HK-2 (cell line): ENCODE results near the gene YEATS2.
"Not testable (repeated sequence)": the region's sequence is repeated elsewhere in the genome, so short reads cannot be mapped to it uniquely, and the experiment has no call there.

ENCODE experiments used
- DNase-seq: peaks from one replicate; pipeline ENCODE4 v3.0.0-alpha.2; 2018; ENCODE audit not compliant: unreplicated experiment

The YEATS2 gene

DNA sequence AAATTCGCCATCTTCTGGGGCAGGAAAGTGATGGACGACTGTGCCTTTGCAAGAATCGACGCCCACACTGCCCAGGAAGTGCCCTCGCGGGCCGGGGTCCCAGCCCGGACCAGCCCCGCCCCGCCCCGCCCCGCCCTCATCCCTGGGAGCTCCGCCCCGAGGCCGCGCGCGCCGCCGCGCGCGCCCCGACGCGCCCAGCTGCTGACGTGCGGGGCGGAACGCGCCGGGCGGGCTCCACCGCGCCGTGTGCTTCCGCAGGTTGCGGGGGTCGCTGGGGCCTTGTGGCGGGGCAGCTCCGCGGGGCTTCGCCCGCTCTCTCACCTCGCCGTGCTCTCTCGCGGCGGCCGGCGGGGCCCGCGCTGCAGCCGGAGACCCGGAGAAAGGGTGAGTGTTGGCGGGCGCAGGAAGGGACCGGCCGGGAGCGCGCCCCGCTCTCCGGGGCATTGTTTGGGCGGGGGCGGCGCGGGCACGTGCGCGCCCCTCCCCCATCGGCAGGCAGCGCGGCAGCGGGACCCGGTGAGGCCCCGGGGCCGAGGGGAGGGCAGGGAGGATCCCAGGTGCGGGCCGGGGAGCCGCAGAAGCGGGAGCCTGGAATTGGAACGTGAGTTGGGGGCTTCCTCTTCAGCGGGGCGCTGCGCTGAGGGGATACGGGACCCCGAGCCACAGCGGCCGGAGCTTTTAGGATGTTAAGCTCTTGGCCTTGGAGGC, at the start of gene YEATS2:
Gene YEATS2 (plus strand): TSS at position 188 of the 708 bp plus-strand sequence. CDS start 17,366 bp downstream, outside the sequence.
- DNase-seq: peak; percentile 83

- DNase-seq: no peak
These were observed 47.0 kb upstream of the YEATS2 start for GRCh38 chr3:183650554-183650953.

- peak; percentile 5 for DNase-seq
These were observed 44.2 kb upstream of the YEATS2 start for GRCh38 chr3:183653209-183654064.

GRCh38 chr3:183654727-183655126, 42.9 kb upstream of the YEATS2 start:
- no peak for DNase-seq

DNA sequence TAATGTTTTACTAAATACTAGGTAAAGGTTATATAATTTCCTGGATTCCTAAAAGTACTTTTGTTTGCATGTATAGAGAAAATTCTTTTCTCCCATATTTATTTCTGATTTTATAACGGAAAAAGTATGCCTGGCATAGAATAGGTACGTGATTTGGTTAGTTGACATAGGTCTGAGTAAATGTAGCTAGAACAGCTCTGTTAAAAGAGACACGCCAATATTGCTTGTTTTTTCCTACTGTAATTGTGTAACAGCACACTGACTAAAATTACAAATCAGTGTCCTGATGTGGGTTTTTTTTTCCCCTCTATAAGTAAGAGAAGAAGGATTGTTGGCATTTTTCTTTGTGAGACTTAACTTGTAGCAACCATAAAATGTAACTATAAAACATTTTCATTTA, 35.5 kb upstream of the YEATS2 start:
- no peak for DNase-seq

GRCh38 chr3:183664913-183665381, 32.6 kb upstream of the YEATS2 start:
- DNase-seq: no peak

GRCh38 chr3:183680061-183680460, 17.5 kb upstream of the YEATS2 start:
- DNase-seq: no peak

GRCh38 chr3:183687705-183688104, 9.9 kb upstream of the YEATS2 start:
- DNase-seq: no peak

DNA sequence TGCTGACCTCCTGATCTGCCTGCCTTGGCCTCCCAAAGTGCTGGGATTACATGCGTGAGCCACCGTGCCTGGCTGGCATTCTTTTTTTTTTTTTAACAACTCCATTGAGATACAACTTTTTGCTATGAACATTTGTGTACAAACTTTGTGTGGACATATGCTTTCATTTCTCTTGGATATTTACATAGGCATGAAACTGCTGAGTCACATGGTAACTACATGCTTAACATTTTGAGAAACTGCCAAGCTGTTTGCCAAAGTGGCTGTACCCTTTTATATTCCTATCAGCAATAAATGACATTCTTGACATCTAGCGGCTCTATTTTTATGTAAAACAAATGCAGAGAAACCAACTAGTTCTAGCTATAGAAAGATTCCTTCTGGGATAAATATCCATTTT, 8.7 kb upstream of the YEATS2 start:
- DNase-seq: no peak

DNA sequence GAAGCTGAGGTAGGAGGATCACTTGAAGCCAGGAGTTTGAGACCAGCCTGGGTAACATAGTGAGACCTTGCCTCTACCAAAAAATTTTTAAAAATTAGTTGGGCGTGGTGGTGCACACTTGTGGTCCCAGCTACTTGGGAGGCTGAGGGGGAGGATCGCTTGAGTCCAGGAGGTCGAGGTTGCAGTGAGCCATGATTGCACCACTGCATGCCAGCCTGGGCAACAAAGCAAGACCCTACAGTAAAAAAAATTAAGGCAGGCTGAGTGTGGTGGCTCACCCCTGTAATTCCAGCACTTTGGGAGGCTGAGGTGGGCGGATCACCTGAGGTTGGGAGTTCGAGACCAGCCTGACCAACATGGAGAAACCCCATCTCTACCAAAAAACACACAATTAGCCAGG, 8.0 kb upstream of the YEATS2 start:
- DNase-seq: not testable (repeated sequence)

- DNase-seq: no peak
These were observed 7.1 kb upstream of the YEATS2 start for GRCh38 chr3:183690402-183690995.

GRCh38 chr3:183692436-183692835, 5.2 kb upstream of the YEATS2 start:
- DNase-seq: no peak

DNA sequence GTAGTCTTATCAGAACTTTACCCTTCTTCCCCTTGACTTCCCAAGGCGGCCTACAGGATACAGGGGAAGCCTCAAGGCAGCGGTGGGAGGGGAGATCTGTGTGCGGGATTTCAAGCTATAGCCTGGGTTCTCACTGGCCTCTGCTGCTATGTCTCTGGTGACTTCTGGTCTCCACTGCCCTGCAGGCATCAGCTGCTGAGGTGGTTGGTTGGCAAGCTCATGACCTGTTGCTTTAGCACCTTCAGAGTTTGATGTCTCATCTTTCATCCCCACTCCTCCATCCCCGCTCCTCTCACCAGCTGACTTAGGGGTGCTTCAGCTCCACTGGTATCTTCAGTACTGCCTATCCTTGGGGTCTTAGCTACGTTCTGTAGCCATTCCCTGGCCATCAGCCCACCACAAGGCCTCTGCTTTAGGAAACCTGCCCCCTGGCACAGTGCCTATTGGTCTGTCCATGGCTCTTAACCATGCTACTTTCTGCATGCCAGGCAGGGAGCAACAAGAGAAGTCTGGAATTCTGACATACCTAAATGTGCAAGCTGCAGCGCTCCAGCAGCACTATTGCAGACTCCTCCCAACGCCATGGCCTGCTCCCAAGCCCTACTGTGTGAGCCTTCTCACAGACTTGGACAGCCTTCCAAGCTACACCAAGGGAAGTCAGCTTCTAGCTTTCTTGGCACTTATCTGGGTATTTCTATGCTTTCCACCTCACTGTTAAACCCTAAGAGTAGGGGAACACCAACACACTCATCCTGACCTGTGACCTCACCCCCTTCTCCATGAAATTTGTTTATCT, 1.8 kb upstream of the YEATS2 start:
- DNase-seq: no peak

DNA sequence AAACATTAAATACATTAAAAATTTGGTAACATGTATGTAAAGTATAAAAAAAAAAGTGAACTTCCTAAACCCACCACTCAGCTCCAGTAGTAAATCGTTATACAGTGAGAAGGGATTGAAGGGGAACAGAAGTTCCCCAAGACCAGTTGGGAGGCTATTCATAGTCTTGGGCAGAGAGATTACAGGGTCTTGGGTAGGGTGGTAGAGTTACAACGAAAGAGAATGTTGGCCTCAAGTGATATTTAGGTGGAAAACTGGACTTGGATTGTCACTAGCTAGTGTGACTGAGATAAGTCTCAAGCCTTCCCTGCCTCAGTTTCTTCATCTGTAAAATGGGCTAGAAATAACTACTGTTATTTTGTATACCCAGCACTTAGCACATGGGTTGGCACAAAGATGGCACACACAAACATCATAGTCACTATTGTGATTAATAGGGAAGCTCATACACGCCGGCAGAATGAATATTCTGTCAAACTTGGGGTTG, 431 bp upstream of the YEATS2 start:
- DNase-seq: no peak

DNA sequence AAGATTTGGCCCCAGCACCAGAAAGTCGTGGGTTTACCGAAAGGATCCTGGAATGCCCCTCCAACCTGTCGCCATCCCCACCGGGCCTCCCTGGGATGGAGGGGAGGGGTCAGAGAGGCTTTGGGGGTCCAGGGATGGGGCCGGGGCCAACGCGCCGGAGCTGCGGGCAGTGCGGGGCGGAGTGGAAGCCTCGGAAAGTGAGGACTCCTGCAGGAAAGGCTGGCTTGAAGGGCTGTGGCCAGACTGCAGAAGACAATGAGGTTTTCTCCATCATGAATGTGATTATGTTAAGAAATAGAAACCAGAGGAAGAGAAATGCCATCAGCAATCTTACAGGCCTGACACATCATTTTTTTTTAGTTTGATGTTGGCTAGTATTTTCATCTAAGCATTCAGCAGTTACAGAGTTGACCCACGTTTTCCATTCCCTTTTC, 738 bp downstream of the YEATS2 start:
- DNase-seq: peak; percentile 43

DNA sequence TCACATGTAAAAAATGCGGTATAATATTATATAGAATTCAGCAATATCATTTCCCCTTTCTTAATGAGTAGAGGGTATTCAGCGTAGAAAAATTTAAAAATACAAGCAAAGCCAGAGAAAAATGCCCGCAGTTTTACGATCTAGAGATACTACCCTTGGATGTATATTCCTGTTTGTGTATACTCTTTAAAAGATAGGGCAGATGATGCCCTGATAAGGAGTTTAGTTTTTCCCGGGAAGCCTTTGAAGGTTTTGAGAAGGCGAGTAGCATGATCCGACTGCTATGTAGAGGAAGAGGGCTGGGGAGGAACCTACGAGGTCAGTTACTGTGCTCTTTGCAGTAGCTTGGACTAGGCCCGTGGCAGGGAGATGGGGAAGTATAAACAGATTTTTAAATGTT, 1.2 kb downstream of the YEATS2 start:
- DNase-seq: no peak

- DNase-seq: no peak
These were observed 1.8 kb downstream of the YEATS2 start for GRCh38 chr3:183699238-183699947.

- DNase-seq: no peak
These were observed 4.1 kb downstream of the YEATS2 start for GRCh38 chr3:183701744-183702143.

DNA sequence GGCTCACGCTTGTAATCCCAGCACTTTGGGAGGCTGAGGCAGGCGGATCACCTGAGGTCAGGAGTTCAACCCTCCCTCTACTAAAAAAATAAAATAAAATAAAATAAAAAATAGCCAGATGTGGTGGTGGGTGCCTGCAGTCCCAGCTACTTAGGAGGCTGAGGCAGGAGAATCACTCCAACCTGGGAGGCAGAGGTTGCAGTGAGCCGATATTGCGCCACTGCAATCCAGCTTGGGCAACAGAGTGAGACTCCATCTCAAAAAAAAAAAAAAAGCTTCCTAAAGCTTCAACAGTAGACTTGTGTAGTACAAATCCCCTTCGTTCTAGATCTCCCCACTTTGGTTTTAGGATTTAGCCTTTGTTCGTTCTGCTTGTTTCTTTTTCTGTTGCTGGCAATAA, 6.3 kb downstream of the YEATS2 start:
- DNase-seq: not testable (repeated sequence)

- DNase-seq: no peak
These were observed 12.6 kb downstream of the YEATS2 start for GRCh38 chr3:183710231-183710630.

DNA sequence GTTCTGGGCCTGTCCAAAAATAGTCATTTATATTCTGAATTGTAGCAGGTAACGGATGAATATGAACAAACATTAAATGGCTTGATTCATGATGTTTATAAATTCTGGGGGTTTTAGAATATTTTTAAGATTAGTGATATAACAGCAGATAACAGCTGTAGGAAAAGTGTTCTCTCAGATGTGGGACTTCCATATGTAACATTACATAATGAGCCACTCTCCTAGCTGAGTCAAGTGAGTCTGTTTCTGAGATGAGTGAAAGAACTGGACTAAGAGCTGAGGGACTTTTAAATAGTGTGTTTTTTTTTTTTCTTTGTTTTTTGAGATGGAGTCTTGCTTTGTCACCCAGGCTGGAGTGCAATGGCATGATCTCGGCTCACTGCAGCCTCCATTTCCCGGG, 13.9 kb downstream of the YEATS2 start:
- no peak for DNase-seq
